Measurements from ENCODE around the gene VBP1.
"Not testable (repeated sequence)": the region's sequence is repeated elsewhere in the genome, so short reads cannot be mapped to it uniquely, and the experiment has no call there.

The VBP1 gene

GRCh38 chrX:155266439-155266838 lies 50.2 kb downstream of the VBP1 start:
- no peak for FAIRE-seq

- FAIRE-seq = not testable (repeated sequence)
Observed at GRCh38 chrX:155267995-155268394, 51.7 kb downstream of the VBP1 start.

- FAIRE-seq = no peak
Observed at GRCh38 chrX:155270969-155271368, 54.7 kb downstream of the VBP1 start.

- FAIRE-seq = no peak
Observed at GRCh38 chrX:155279873-155280272, 63.6 kb downstream of the VBP1 start.
